HG03520 (cell line): ENCODE measurements around the gene KPNA4.
A peak's percentile ranks its signal among the peaks of the same experiment; 100 is the strongest.
"Not testable (repeated sequence)": the region's sequence is repeated elsewhere in the genome, so short reads cannot be mapped to it uniquely, and the experiment has no call there.

ENCODE experiments used
- ATAC-seq: cut with Tn5 transposase; IDR thresholded peaks from one replicate; pipeline ENCODE4 v1.9.1; 2021; ENCODE audit warnings: mild to moderate bottlenecking, moderate library complexity; ENCODE audit not compliant: unreplicated experiment

Gene KPNA4, protein sequence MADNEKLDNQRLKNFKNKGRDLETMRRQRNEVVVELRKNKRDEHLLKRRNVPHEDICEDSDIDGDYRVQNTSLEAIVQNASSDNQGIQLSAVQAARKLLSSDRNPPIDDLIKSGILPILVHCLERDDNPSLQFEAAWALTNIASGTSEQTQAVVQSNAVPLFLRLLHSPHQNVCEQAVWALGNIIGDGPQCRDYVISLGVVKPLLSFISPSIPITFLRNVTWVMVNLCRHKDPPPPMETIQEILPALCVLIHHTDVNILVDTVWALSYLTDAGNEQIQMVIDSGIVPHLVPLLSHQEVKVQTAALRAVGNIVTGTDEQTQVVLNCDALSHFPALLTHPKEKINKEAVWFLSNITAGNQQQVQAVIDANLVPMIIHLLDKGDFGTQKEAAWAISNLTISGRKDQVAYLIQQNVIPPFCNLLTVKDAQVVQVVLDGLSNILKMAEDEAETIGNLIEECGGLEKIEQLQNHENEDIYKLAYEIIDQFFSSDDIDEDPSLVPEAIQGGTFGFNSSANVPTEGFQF

DNA sequence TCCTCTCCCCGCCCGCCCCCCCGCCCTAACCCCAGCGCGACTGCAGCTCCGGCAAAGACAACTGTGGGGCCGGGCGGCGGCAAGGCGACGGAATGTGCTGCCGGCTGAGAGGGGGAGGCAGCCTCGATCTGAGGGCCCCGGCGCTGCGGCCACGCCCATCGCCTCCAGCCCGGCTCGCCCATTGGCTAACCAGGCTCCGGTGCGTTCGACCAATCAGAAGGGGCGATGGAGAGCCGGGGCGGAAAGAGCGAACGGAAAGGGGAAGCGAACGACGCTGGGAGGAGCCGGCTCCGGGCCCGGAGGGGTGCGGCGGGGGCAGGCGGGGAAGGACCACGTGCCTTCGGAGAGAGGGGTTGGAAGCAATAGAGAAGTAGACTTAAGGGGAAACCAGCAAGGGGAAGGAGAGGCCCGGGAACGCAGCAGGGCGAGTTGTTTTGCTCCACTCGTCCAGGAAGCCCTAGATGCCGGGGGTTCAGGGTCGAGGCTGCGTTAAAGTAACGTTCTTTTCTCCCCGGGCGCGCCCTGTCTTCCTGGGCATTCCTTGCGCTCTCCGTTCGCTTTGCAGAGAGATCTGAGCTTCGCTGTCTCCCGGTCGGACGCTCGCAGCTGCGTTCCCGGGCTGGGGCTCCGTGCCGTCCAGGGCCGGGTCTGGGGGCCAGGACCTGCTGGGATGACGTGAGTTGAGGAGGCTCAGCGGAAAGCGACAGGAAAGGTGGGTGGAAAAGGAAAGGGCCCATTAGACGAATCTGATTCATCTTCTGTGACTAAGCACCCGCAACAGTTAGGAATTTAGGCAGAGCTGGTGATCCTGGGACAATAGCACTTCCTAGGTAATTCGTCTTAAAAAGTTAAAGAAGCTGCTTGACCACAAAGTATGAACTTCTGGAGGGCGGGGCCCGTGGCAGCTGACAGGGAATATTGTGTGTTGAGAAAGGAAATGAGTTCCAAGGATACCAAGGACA is at the start of gene KPNA4:
TSS of gene KPNA4 (minus strand) at position 130 of the 962 bp plus-strand sequence. CDS start 289 bp downstream, outside the sequence.
- peak; percentile 93 for ATAC-seq

DNA sequence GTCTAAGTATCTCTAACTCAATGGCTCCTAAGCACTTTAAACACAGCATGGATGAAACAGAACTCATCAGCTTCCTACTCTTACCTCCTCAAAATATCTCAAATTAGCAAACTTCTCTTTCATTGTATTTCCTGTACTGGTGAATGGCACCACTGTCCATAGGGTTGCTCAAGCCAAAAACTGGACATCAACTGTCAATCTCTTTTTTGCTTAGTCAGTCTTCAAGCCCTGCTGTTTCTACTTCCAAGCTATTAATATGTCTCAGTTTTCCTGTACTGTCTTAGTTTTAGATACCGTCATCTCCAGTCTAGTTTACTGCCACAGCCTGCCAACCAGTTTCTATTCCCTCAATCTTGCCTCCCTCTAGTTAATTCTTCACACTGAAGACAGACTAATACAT is 48.3 kb upstream of the KPNA4 start:
- ATAC-seq: no peak

DNA sequence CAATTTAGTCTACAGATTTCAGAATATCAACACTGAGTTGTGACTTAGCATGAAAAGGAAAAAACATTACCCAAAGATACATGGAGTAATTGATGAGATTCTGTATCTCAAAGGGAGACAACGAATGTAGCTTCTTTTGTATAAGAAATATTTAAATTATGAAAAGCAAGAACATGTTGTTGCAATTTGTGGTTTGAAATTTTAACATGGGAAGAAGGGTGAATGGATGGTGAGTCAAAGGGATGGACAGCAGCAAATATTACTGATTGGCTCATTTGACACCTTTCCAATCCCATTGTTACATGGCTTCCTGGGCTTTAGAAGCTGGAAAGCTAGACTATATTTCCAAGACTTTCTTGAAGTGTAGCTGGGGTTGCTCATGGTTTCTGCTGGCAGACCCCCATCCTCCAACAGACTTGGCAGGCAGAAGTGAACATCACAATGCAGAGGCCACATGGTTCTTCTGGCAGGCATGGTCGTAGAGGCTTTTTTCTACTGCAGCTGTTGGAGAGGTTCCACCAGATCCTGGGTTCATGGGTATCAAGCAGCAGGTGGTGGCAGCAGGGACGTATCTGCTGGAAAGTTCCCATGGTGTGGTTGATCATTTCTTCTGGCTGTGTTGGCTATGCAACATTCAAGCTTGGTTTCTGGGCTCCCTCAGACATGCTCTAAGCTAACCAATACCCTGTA is 47.2 kb upstream of the KPNA4 start:
- ATAC-seq: no peak

DNA sequence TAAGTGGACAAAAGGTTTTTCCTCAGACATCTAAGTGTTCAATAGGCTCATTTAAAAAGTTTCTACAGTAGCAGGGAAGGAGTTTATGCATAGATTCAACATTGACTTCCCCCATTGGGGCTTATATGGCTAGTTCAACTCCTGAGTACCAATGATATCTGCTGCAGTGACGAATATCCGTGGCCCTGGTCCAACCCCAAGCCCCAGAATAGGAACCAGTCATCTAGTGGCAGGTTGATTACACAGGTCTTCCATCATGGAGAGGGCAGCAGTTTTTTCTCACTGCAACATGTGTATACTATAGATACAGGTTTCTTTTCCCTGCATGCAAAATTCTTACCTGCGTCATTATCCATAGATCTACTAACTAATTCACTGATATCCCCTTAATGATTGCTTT is 45.8 kb upstream of the KPNA4 start:
- ATAC-seq: no peak

DNA sequence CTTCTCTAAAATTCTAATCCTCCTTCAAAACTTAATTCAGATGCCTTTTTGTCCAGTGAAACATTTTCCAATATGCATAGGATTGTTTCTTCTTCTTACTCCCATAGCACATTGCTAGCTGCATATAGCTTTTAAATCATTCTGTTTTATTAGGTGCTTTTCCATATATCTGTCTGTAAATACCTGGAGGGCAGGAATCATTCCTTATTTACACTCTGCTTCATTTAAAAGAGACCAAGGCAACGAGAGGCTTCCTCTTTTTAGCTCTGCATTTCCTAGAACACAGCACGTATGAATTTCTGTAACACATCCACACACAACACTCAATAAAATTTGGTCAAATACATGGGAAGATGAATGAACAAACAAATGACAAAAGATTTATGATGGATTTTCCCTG is 43.5 kb upstream of the KPNA4 start:
- no peak for ATAC-seq

DNA sequence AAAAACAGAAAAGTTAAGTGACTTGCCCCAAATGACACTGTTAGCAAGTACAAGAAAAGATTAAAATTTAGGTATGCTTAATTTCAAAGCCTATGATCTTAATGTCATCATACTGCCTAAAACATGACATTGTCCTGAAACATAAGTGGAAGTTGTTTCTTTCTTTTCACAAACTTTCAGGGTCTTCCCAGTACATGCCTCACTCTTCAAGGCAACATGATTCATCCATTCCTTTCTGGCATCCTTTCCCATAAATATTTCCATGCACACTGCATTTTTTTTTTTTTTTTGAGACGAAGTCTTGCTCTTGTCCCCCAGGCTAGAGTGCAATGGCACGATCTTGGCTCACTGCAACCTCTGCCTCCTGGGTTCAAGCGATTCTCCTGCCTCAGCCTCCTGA is 42.5 kb upstream of the KPNA4 start:
- no peak for ATAC-seq

DNA sequence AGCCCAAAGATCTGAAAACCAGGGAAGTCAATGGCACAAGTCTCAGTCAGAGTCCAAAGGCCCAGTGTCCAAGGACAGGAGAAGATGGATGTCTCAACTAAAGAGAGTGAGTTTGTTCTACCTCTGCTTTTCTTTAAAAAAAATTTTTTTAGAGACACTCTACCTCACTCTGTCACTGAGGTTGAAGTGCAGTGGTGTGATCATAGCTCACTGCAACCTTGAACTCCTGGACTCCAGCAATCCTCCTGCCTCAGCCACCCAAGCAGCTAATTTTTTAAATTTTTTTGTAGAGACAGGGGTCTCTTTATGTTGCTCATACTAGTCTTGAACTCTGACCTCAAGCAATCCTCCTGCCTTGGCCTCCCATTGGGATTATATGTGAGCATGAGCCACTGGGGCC is 39.9 kb upstream of the KPNA4 start:
- ATAC-seq: no peak

DNA sequence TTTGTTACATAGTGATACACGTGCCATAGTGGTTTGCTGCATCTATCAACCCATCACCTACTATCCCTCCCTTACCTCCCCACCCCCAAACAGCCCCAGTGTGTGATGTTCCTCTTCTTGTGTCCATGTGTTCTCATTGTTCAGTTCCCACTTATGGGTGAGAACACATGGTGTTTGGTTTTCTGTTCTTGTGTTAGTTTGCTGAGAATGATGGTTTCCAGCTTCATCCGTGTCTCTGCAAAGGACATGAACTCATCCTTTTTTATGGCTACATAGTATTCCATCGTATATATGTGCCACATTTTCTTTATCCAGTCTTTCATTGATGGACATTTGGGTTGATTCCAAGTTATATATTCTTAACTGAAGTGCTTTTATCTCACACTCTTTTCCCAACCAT is 38.5 kb upstream of the KPNA4 start:
- not testable (repeated sequence) for ATAC-seq

DNA sequence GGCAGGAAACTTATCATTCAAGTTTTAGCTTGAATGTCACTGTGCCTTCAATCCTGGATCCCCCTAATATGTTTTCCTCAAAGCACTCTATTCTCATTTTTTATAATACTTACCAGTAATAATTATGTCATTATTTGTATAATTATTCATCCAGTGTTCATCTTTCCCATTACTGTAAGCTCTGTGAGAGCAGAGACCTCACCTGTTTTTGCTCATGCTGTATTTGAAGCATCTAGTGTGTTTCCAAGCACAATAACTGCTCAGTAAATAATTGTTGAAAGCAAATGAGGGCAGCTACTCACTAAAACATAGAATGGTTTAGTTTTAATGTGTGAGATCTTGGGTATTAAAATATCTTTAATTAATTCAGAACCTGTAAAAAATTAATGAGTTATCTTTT is 36.9 kb upstream of the KPNA4 start:
- ATAC-seq: no peak

DNA sequence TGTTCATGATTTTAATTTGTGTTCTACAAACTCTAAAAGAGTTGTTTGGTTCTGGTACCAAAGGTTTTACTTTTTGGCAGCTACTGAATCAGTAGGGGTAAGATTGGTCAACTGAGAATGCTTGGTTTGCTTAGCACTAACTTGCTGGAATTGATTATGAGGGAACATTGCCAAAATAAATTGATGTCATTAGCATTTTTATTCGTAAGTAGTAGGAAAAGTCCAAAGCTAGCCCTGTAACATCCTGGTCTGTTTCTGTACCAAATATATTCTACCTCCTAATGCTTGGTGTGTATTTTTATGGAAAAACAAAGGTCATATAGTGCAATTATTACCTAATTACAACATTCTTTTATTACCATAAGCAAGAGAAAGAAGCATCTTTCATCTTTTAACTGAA is 35.9 kb upstream of the KPNA4 start:
- no peak for ATAC-seq

DNA sequence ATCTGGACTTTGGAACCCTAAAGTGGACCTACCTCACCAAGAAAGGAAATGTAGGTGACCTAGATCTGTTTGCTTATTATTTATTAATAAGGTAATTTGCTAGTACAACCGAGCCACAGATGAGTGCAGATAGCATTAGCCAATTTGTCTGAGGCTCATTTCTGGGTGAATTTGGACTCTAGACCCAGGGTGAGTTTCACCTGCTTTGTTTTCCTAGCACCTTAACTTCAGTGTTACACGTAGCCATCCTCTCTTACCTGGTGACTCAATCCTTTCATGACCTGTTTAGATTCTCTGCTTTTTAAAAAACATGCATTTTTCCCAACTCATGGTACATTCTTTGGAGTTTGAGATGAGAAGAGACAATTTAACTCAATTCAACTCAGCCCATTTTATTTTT is 33.5 kb upstream of the KPNA4 start:
- ATAC-seq: no peak

DNA sequence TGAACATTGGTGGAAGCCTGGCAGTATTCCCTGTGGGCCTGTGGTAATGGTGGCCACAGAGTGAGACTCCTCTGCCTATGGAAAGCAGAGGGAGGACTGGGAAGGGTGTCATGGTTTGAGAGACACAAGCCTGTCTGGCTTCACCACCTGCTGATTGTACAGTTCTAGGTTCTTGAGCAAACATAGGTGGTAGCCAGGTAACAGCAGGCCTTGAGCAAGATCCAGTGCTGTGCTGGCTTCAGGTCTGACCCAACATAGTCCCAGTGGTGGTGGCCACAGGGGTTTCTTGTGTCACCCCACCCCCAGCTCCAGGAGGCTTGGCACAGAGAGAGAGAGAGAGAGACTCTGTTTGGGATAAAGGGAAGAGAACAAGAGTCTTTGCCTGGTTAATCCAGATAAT is 22.7 kb upstream of the KPNA4 start:
- ATAC-seq: no peak

DNA sequence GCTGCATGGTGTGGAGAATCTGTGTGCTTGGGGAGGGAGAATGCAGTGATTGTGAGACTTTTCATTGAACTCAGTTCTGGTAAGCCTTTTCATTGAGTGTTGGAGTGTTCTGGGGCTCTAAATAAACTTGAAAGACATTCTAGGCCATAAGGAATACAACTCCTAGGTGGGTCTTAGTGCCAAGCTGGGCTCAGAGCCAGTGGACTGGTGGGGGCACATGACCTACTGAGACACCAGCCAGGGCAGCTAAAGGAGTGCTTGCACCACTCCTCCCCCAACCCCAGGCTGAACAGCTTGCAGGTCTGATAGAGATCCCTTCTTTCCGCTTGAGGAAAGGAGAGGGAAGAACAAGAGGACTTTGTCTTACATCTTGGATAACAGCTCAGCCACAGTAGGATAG is 21.7 kb upstream of the KPNA4 start:
- ATAC-seq: no peak

DNA sequence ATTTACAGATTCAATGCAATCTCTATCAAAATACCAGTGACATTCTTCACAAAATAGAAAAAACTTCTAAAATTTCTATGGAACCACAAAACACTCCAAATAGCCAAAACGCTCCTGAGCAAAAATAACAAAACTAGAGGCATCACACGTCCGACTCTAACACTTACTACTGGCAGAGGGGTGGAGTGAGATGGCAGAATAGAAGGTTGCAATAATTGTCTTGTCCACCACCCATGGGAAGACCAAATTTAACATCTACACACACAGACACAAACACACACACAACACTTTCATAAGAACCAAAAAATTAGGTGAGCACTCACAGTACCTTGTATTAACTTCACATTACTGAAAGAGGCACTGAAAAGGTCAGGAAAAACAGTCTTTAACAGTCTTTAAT is 21.3 kb upstream of the KPNA4 start:
- no peak for ATAC-seq

DNA sequence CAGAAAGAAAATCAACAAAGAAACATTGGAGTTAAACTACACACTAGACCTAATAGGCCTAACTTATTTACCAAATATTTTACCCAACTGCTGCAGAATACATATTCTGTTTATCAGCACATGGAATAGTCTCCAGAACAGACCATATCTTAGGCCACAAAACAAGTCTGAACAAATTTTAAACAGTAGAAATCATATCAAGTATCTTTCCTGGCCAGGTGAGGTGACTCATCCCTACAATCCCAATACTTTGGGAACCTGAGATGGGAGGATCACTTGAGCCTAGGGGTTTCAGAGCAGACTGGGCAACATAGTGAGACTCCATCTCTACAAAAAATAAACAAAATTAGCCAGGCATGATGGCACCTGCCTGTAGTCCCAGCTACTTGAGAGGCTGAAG is 18.1 kb upstream of the KPNA4 start:
- no peak for ATAC-seq

DNA sequence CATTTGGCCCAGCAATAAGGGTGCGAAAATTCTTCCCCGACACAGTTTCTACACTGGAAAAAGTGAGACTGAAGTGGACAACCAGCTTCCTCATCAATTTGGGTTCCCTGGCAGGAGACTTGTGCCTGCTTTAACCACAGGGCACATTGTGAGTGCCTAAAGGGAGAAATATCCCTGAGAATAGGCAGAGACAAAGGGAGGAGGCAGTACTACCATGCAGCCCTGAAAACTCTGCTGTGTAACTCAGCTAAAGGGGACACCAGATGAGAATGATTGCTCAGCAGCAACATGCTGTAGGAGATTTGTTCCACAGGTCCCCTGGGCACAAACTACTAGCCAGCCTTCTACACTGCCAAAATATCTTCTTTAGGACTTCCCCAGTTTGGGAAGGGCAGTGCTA is 15.6 kb upstream of the KPNA4 start:
- no peak for ATAC-seq

DNA sequence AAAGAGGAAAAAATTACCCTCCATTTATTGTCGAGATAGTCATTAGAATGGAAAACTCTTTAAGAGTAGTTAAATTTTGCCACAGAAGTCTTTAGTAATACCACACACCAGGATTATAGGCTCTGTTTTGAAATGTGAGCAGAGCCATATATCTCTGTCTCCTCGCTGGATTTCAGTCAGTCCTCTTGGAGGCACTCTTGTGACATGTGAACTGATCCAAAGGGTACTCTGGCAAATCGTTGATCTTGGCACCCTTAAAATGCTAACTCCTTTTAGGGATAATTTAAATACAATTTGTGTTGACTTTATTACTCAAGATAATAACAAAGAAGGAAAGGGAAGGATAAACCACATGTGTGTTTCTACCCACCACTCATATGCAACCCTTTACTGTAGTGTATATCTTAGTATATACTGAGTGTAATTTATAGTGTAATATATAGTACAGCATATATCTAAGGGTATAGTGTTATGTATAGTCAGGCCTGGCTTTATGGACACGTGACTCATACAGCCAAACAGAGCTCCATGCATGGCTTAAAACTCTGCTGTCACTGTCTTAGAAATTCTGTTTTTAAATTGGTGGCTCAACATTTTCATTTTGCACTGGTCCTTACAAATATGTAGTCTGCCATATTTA is 12.3 kb upstream of the KPNA4 start:
- no peak for ATAC-seq

DNA sequence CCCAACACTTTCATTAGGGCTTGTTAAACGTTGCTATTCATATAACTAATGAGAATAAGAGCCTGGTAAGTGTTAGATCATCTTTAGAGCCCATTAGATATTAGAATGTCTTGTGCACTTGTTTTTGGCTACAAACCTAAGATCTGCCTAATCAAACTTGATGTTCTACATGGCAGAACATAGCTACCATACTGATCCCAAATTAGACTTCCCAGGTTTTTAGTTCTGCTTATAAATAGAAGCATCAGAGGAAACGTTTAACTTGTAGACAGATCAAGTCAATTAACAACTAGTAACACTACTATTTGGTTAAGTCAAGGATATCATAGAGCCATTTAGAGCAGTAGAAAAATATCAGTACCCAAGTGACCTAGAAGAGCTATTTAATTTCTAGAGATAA is 11.7 kb upstream of the KPNA4 start:
- no peak for ATAC-seq

DNA sequence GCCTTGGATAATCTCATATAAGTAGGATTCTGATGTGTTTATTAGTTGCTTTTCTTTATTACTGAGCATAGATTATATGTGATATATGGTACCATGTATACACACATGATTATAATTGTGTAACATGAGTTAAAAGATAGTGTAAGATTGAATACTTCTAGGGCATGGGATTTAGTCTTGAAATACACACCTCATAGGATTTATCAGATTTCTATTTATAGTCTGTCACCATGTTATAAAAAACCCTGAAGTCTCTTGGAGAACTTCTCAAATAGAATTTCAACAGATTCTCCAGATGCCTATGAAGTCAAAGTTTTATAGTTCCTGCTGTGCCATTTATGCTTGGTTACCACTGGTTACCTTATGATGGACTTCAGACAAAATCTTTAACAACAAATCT is 11.2 kb upstream of the KPNA4 start:
- ATAC-seq: no peak

DNA sequence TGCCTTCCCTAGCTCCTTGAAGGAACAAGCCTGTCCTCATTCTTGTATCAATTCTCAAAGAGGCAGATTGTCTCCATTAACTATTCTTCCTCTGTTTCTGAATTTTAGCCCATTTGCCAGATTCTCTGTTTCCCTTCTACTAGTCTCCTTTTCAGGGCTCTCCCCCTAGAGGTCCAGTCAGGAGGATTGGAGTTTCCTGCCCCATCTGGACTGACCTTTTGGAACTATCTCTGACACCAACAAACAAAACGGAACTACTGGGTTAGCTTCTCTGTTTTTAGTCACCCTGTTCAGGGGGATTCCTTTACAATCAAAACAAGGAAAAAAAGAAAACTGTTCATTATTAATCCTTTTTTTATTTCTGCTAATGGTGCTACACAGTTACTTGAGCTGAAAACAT is 10.2 kb upstream of the KPNA4 start:
- no peak for ATAC-seq

DNA sequence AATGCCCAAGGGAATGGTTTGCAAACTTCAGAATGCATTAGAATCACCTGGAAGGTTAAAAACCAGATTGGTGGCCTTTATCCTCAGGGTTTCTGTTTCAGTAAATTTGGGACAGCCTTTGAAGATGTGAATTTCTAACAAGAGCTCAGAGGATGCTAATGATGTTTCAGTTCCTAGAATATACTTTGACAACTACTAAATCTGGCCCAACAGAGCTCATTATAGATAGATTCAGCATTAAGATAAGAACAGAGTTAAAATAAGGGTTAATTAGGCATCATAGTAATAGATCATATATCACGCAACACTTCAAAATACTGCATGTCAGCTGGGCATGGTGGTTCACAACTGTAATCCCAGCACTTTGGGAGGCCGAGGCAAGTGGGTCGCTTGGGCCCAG is 9.3 kb upstream of the KPNA4 start:
- ATAC-seq: no peak
